K562 (cell line): ENCODE measurements around the gene SLC39A5. TPM values are rescaled to one million over a fixed set of nuclear protein-coding genes. Genes with fewer than 3 reads are reported as not detected.

Source experiments
- CBX5 ChIP-seq: IDR thresholded peaks from 2 replicates; pipeline ENCODE4 v1.6.1; 2014; ENCODE audit warnings: low read depth, borderline replicate concordance
- CHCHD3 ChIP-seq: fragments of 250-450 bp; sonication (Bioruptor Pico); IDR thresholded peaks from 2 replicates; pipeline ENCODE4 v2.1.2; 2022; ENCODE audit warnings: mild to moderate bottlenecking
- ELF1 ChIP-seq: fragments of 200-800 bp; sonication (Bioruptor generic); IDR thresholded peaks from 2 replicates; pipeline ENCODE4 v1.6.1; 2016; ENCODE audit warnings: missing genetic modification characterization, missing compliant biosample characterization
- ETV1 ChIP-seq: fragments of 450-650 bp; conservative IDR thresholded peaks from 2 replicates; pipeline ENCODE4 v1.6.1; 2016; ENCODE audit warnings: missing genetic modification characterization, control low read depth, low read depth, missing compliant biosample characterization
- GATAD2B ChIP-seq: fragments of 450-650 bp; IDR thresholded peaks from 2 replicates; pipeline ENCODE4 v1.6.1; 2017; ENCODE audit warnings: mild to moderate bottlenecking, borderline replicate concordance
- SMAD1 ChIP-seq: fragments of 150-350 bp; IDR thresholded peaks from 2 replicates; pipeline ENCODE4 v1.6.1; 2014; ENCODE audit warnings: low read length, low read depth; ENCODE audit not compliant: partially characterized antibody
- SMAD3 ChIP-seq: fragments of 450-650 bp; formaldehyde crosslinking; conservative IDR thresholded peaks from 2 replicates; pipeline ENCODE4 v1.4.0; 2020; ENCODE audit warnings: mild to moderate bottlenecking
- SPI1 ChIP-seq: IDR thresholded peaks from 2 replicates; pipeline ENCODE4 v1.6.1; 2011; ENCODE audit warnings: low read depth, low read length, control low read depth, borderline replicate concordance
- ZEB2 ChIP-seq: fragments of 450-650 bp; IDR thresholded peaks from 2 replicates; pipeline ENCODE4 v1.6.1; 2016
- ZNF316 ChIP-seq: fragments of 450-650 bp; IDR thresholded peaks from 2 replicates; pipeline ENCODE4 v1.6.1; 2016
- ZNF551 ChIP-seq: fragments of 250-450 bp; sonication (Bioruptor Pico); IDR thresholded peaks from 2 replicates; pipeline ENCODE4 v1.5.0; 2021; ENCODE audit warnings: mild to moderate bottlenecking, moderate library complexity
- polyA plus RNA-seq, 8 experiments: library from polyadenylated mRNA; depleted of rRNA in 4 of 8; stranded (reverse) in 5 of 8; unstranded in 3 of 8; fragments of >200 nt; fragmentation: Nextera tagmentation in 2 of 8; fragmentation: Illumina TruSeq in 1 of 8; extraction: Ambion mirVana in 2 of 8; extraction: Trizol in 1 of 8; gene quantifications; 2 replicates each; pipeline versions ENCODE4 v1.2.1 to v1.2.3, GENCODE V29; 2011 to 2014; ENCODE audit warnings: inconsistent platforms in 1 of 8, missing spikeins in 1 of 8
- total RNA-seq, 7 experiments: library from RNA; depleted of rRNA in 6 of 7; stranded (reverse); fragments of >200 nt in 6 of 7; fragmentation: Illumina TruSeq in 2 of 7; extraction: Trizol in 2 of 7; gene quantifications; 2 replicates each; pipeline versions ENCODE4 v1.2.1 to v1.2.3, GENCODE V29; 2011 to 2021; ENCODE audit warnings: low replicate concordance in 1 of 7
- TF ChIP-seq, protein P1 (sequence below): fragments of 200-400 bp; formaldehyde crosslinking; IDR thresholded peaks from 2 replicates; pipeline ENCODE4 v1.6.1; 2017; ENCODE audit warnings: mild to moderate bottlenecking, low read depth, low read length, moderate library complexity
- TF ChIP-seq, protein P2 (sequence below): fragments of 450-650 bp; IDR thresholded peaks from 2 replicates; pipeline ENCODE4 v1.6.1; 2017; ENCODE audit warnings: antibody characterized with exemption, mild to moderate bottlenecking
- TF ChIP-seq, protein P3 (sequence below), 2 experiments: fragments of 450-650 bp in 1 of 2; sonication (generic) in 1 of 2; formaldehyde crosslinking in 1 of 2; IDR thresholded peaks; 2 replicates each; pipeline versions ENCODE4 v1.7.1 to v1.9.0; 2016 to 2022; ENCODE audit warnings: inconsistent platforms in 1 of 2, mild to moderate bottlenecking in 1 of 2, missing genetic modification reagents in 1 of 2

SLC39A5 gene
- total and polyA plus RNA-seq, 9 of the 15 experiments (the other 6 are each of a cell fraction or from before 2014, with no cell fraction given) = 0.08 to 0.10 TPM; not detected in 7

DNA sequence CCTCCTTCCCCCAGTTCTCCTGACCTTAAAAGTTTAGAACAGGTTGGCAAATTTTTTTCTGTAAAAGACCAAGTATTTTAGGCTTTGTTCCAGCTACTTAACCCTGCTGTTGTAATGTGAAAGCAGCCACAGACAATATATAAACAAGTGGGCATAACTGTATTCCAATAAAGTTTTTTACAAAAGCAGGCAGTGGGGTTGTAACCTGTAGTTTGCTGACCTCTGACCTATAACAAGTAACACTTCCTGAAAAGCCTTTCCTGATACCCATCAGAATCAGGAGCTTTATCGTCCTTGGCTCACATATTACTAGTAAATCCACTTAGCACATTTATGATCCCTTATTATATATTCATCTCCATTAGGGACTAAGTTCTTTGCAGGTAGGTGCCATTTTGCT, 27.5 kb upstream of the SLC39A5 start (continued):
- TF ChIP-seq ZEB2 = no peak
- TF ChIP-seq, protein P1, sequence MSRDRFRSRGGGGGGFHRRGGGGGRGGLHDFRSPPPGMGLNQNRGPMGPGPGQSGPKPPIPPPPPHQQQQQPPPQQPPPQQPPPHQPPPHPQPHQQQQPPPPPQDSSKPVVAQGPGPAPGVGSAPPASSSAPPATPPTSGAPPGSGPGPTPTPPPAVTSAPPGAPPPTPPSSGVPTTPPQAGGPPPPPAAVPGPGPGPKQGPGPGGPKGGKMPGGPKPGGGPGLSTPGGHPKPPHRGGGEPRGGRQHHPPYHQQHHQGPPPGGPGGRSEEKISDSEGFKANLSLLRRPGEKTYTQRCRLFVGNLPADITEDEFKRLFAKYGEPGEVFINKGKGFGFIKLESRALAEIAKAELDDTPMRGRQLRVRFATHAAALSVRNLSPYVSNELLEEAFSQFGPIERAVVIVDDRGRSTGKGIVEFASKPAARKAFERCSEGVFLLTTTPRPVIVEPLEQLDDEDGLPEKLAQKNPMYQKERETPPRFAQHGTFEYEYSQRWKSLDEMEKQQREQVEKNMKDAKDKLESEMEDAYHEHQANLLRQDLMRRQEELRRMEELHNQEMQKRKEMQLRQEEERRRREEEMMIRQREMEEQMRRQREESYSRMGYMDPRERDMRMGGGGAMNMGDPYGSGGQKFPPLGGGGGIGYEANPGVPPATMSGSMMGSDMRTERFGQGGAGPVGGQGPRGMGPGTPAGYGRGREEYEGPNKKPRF = no peak
- TF ChIP-seq, protein P2, sequence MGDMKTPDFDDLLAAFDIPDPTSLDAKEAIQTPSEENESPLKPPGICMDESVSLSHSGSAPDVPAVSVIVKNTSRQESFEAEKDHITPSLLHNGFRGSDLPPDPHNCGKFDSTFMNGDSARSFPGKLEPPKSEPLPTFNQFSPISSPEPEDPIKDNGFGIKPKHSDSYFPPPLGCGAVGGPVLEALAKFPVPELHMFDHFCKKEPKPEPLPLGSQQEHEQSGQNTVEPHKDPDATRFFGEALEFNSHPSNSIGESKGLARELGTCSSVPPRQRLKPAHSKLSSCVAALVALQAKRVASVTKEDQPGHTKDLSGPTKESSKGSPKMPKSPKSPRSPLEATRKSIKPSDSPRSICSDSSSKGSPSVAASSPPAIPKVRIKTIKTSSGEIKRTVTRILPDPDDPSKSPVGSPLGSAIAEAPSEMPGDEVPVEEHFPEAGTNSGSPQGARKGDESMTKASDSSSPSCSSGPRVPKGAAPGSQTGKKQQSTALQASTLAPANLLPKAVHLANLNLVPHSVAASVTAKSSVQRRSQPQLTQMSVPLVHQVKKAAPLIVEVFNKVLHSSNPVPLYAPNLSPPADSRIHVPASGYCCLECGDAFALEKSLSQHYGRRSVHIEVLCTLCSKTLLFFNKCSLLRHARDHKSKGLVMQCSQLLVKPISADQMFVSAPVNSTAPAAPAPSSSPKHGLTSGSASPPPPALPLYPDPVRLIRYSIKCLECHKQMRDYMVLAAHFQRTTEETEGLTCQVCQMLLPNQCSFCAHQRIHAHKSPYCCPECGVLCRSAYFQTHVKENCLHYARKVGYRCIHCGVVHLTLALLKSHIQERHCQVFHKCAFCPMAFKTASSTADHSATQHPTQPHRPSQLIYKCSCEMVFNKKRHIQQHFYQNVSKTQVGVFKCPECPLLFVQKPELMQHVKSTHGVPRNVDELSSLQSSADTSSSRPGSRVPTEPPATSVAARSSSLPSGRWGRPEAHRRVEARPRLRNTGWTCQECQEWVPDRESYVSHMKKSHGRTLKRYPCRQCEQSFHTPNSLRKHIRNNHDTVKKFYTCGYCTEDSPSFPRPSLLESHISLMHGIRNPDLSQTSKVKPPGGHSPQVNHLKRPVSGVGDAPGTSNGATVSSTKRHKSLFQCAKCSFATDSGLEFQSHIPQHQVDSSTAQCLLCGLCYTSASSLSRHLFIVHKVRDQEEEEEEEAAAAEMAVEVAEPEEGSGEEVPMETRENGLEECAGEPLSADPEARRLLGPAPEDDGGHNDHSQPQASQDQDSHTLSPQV = peak; percentile 70
- no peak for TF ChIP-seq SMAD1
- 0 out of 2 replicates have a peak, but pooled peaks have one; percentile 37 for TF ChIP-seq GATAD2B
- TF ChIP-seq ZNF551 (CRISPR knock-in tag) = no peak
- no peak for TF ChIP-seq CBX5
- no peak for TF ChIP-seq SMAD3
- TF ChIP-seq, protein P3, sequence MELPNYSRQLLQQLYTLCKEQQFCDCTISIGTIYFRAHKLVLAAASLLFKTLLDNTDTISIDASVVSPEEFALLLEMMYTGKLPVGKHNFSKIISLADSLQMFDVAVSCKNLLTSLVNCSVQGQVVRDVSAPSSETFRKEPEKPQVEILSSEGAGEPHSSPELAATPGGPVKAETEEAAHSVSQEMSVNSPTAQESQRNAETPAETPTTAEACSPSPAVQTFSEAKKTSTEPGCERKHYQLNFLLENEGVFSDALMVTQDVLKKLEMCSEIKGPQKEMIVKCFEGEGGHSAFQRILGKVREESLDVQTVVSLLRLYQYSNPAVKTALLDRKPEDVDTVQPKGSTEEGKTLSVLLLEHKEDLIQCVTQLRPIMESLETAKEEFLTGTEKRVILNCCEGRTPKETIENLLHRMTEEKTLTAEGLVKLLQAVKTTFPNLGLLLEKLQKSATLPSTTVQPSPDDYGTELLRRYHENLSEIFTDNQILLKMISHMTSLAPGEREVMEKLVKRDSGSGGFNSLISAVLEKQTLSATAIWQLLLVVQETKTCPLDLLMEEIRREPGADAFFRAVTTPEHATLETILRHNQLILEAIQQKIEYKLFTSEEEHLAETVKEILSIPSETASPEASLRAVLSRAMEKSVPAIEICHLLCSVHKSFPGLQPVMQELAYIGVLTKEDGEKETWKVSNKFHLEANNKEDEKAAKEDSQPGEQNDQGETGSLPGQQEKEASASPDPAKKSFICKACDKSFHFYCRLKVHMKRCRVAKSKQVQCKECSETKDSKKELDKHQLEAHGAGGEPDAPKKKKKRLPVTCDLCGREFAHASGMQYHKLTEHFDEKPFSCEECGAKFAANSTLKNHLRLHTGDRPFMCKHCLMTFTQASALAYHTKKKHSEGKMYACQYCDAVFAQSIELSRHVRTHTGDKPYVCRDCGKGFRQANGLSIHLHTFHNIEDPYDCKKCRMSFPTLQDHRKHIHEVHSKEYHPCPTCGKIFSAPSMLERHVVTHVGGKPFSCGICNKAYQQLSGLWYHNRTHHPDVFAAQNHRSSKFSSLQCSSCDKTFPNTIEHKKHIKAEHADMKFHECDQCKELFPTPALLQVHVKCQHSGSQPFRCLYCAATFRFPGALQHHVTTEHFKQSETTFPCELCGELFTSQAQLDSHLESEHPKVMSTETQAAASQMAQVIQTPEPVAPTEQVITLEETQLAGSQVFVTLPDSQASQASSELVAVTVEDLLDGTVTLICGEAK (IDR thresholded peaks at IDR 0.05) = peak; percentile 99
- TF ChIP-seq, protein P3 (CRISPR knock-in tag; IDR thresholded peaks at IDR 0.05) = peak; percentile 97
- 0 out of 2 replicates have a peak, but pooled peaks have one; percentile 25 for TF ChIP-seq ETV1 (tag)
- no peak for TF ChIP-seq ZNF316
- 0 out of 2 replicates have a peak, but pooled peaks have one; percentile 14 for TF ChIP-seq SPI1
- peak; percentile 56 for TF ChIP-seq ELF1
- no peak for TF ChIP-seq CHCHD3
